Measurements from ENCODE around the gene KAZALD1. TPM values are rescaled to one million over a fixed set of nuclear protein-coding genes. Genes with fewer than 3 reads are reported as not detected.

The KAZALD1 gene
- total RNA-seq, 1 donor from 2014 or later, result under 0.01 TPM

- no peak for DNase-seq (ENCODE audit: low read depth in 2 of 2)
These were observed 32.5 kb downstream of the KAZALD1 start for GRCh38 chr10:101094121-101094879.

GRCh38 chr10:101095004-101095403 is 33.2 kb downstream of the KAZALD1 start:
- DNase-seq (ENCODE audit: low read depth in 2 of 2), result no peak

- peak; percentile 60 to 70 for DNase-seq (ENCODE audit: low read depth in 2 of 2)
These were observed 33.9 kb downstream of the KAZALD1 start for GRCh38 chr10:101095550-101096213.

- DNase-seq (ENCODE audit: low read depth in 2 of 2), result no peak
These were observed 34.6 kb downstream of the KAZALD1 start for GRCh38 chr10:101096378-101096777.

GRCh38 chr10:101097881-101098280 is 36.1 kb downstream of the KAZALD1 start:
- no peak for DNase-seq (ENCODE audit: low read depth in 2 of 2)

GRCh38 chr10:101099901-101100300 is 38.1 kb downstream of the KAZALD1 start:
- no peak for DNase-seq (ENCODE audit: low read depth in 2 of 2)

GRCh38 chr10:101101372-101101881 is 39.6 kb downstream of the KAZALD1 start:
- no peak for DNase-seq (ENCODE audit: low read depth in 2 of 2)

- DNase-seq (ENCODE audit: low read depth in 2 of 2), result no peak
These were observed 41.6 kb downstream of the KAZALD1 start for GRCh38 chr10:101103430-101103829.

- no peak for DNase-seq (ENCODE audit: low read depth in 2 of 2)
These were observed 44.6 kb downstream of the KAZALD1 start for GRCh38 chr10:101106351-101106750.

GRCh38 chr10:101107771-101108170 is 46.0 kb downstream of the KAZALD1 start:
- DNase-seq (ENCODE audit: low read depth in 2 of 2), result no peak

- DNase-seq (ENCODE audit: low read depth in 2 of 2), result no peak
These were observed 49.2 kb downstream of the KAZALD1 start for GRCh38 chr10:101110856-101111523.

GRCh38 chr10:101111547-101111946 is 49.8 kb downstream of the KAZALD1 start:
- no peak for DNase-seq (ENCODE audit: low read depth in 2 of 2)

- no peak for DNase-seq (ENCODE audit: low read depth in 2 of 2)
These were observed 51.2 kb downstream of the KAZALD1 start for GRCh38 chr10:101112799-101113594.

GRCh38 chr10:101113890-101114403 is 52.2 kb downstream of the KAZALD1 start:
- DNase-seq (ENCODE audit: low read depth in 2 of 2), result no peak

GRCh38 chr10:101114646-101115045 is 52.9 kb downstream of the KAZALD1 start:
- DNase-seq (ENCODE audit: low read depth in 2 of 2), result no peak

Other genes starting within 250 kb of the KAZALD1 start
- gene SLF2, start 149.0 kb upstream of the KAZALD1 start, total RNA-seq, result 13.1 and 21.2 TPM in 2 replicates
- 0.65 and 0.99 TPM in 2 replicates for gene SEMA4G, start 92.5 kb upstream of the KAZALD1 start, total RNA-seq
- 45.8 and 46.4 TPM in 2 replicates for gene MRPL43, start 74.5 kb upstream of the KAZALD1 start, total RNA-seq
- gene TWNK, start 74.4 kb upstream of the KAZALD1 start, total RNA-seq, result 3.5 and 6.3 TPM in 2 replicates
- 28.2 and 29.2 TPM in 2 replicates for gene LZTS2, start 62.2 kb upstream of the KAZALD1 start, total RNA-seq
- gene PDZD7, start 30.9 kb upstream of the KAZALD1 start, total RNA-seq, result 0.20 and 0.44 TPM in 2 replicates
- 46.4 and 56.0 TPM in 2 replicates for gene SFXN3, start 30.8 kb upstream of the KAZALD1 start, total RNA-seq
- not detected in 2 replicates for gene TLX1, start 69.3 kb downstream of the KAZALD1 start, total RNA-seq
- not detected in 2 replicates for gene LBX1, start 167.5 kb downstream of the KAZALD1 start, total RNA-seq